HG03558 (cell line): ENCODE measurements around the gene CACNA2D1.

Experiments
- ATAC-seq: cut with Tn5 transposase; IDR thresholded peaks from one replicate; pipeline ENCODE4 v1.9.1; 2021; ENCODE audit warnings: moderate number of reproducible peaks; ENCODE audit not compliant: unreplicated experiment; ENCODE audit errors: extremely low read depth

Gene CACNA2D1

GRCh38 chr7:82293467-82293866 is 150.1 kb downstream of the CACNA2D1 start:
- no peak for ATAC-seq

- ATAC-seq: no peak
Measured at GRCh38 chr7:82291931-82292330, 151.6 kb downstream of the CACNA2D1 start.

- ATAC-seq: no peak
Measured at GRCh38 chr7:82289889-82290288, 153.7 kb downstream of the CACNA2D1 start.

DNA sequence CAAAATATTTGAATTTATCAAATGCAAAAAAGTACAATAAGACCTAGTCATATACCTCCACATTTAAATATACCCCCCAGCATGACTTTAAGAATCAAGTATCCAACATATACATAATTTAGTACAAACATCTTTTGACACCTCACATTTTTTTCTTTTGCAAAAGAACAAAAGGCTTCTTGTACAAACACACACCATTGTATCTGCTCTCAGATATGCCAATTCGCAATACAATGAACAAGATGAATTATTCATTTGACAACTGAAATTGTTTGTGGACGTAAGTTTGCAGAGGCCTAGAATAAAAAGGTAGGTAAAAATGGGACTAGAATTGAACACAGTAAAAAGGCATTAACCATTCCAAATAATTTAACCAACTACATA is 154.4 kb downstream of the CACNA2D1 start:
- ATAC-seq: no peak

DNA sequence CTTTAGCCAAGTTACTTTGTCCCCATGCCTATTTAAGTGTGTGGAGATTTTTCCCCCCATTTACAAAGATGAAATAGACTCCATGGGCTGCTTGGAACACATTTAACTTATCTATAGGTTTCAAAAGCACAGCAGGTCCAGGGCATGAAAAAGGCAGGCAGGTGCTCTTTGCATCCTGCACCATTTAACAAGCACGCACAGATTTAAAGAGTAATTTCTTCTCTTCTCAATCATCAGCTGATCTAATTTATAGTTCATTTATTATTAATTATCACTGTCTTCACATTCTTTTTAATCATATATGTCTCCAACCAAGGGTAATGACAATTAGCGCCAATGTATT is 156.8 kb downstream of the CACNA2D1 start:
- ATAC-seq: no peak

DNA sequence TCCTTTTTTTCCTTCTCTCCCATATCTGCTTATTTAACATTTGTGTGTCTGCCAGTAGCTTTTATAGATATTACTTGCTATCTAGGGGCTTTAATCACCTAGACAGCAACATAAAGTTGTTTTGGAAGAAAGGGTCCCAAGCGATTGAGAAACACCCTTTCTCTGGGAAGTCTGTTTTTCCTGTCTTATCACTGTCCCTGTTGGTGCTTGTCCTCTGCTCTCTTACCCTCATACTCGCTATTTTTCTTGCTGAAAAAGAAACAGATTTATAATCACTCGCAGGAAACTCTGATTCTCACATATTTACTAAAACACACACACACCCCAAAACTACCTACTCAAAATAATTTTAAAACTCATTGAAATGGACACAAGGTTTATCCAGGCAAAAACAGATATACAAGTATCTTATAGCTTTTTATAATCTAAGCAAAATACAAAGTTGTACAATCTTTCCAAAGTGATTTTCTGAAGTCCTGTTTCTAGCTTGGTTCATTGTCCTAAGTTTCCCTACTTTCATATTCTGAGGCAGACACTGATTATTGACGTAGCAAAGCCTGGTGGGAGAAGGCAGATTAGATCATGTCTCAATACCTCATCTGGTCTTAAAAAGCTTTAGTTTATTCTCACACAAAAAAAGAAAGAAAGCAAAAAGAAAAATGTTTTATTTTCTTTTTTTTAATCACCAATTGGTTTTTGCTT is 157.3 kb downstream of the CACNA2D1 start:
- no peak for ATAC-seq

DNA sequence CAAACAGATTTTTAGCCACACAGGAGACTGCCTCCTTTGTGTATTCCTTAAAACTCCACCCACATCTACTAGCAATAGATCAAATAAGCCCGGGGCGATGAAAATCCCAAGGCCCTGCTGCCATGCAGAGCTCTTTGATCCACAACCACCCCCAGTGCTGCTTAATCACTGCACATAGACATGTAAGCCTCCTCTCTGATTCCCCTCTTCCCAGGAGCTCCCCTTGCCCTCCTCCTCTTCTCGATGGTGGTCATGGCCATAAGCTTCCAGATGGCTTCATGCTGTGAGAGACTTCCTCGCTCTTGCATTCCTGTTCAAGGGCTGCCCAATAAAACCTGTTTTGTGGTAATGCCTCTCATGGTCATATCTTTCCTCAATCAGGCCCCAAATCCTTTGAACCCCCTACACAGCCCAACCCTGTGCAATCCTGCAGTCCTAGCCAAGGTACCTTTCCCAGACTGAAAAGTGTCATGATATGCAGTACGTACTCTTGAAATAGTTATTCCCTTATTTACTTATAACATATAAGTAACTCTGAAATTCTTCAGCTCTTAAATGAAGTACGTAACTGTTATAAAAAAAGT is 158.5 kb downstream of the CACNA2D1 start:
- ATAC-seq: no peak

DNA sequence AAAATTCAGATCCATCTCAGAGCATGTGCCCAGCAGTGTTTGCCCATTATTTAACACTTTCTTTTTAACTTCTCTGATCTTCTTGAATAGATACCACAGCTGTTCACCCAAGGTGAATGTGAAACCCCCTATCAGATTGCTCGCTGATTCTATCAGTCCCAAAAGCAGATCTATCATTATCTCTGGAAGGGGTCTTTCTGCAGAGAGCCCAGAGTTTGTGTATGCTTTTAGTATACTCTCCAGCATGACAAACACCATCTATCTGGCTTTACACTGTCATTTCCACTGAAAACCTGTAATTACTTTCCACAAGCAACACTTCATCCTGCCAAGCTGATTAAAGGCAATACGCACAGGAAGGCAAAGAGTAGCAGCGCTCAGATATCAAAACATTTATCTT is 168.2 kb downstream of the CACNA2D1 start:
- no peak for ATAC-seq

GRCh38 chr7:82274681-82275080 is 168.9 kb downstream of the CACNA2D1 start:
- no peak for ATAC-seq

DNA sequence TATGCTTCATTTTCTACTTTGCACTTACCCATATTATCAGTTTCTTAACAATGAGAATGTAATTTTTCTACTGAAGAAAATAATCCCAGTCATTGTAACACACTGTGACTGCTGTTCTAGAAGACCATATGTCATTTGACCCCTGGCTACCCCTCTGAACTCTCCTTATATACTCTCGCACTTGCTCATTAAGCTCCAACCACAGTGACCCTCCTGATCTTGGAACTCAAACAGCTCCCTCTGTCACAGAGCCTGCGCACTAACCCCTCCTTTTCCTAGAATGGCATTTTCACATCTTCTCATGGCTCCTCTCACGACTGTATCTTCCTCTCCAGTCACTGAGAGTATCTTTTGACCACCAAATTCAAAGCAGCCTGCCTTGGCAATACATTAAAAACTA is 169.7 kb downstream of the CACNA2D1 start:
- ATAC-seq: no peak

DNA sequence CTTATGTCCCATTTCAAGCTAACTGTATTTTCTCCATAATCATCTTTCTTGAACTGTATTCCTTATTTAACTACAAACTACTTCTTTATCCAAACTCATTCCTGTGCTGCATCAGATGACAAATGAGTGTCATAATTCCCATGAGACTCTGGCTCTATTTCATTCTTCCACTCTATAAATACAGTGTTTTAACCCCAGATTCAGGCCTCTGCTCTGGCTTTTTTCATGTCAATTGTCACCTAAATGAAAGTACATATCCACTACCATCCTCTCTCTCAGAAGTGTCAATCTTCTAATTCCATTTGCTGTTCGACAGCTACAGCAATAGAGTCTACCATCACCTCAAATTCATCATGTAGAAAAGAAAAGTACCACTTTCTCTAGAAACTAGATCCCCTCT is 172.7 kb downstream of the CACNA2D1 start:
- ATAC-seq: no peak

- no peak for ATAC-seq
Measured at GRCh38 chr7:82268632-82269031, 174.9 kb downstream of the CACNA2D1 start.

GRCh38 chr7:82266081-82266480 is 177.5 kb downstream of the CACNA2D1 start:
- no peak for ATAC-seq

DNA sequence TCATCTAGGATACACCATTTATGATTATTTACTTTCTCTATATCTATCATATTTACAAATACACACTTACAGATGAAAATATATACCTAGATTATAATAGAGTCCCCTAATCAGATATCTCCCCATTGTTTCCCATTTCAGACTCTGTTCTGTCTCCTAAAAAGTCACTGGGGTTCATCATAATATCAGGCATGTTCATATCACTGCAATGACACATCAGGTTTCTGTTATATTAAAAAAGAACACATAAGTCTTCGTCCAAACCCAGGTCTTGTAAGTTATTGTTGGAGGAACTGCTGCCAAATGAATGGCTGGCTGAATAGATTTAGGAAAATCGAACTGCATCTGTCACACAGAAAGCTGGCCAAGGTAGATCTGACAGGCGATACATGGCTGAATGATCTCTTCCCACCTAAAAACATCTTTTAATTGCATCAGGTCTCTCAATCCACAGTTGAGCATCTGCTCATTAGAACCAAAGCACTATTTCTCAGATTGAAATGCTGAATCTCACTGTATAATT is 178.7 kb downstream of the CACNA2D1 start:
- no peak for ATAC-seq

- no peak for ATAC-seq
Measured at GRCh38 chr7:82263920-82264782, 179.4 kb downstream of the CACNA2D1 start.

DNA sequence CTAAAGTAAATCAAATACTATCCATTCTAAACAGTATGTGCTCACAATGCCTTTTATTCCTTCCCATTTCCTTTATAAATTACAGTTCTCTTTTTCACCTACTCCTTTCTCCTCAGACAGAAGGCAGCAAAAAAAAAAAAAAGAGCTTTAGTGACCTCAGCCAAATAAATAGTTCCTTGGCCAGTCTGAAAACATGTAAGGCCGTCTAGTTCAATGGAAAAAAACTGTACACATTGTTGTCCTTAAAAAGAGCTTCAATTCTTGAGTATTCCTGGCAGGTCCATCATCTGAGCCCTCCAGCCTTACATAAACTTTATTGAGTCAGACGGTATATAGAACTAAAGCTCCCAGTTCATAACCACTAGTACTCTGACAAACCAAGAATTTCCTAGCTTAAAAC is 185.4 kb downstream of the CACNA2D1 start:
- ATAC-seq: no peak

GRCh38 chr7:82257118-82257695 is 186.4 kb downstream of the CACNA2D1 start:
- ATAC-seq: no peak

DNA sequence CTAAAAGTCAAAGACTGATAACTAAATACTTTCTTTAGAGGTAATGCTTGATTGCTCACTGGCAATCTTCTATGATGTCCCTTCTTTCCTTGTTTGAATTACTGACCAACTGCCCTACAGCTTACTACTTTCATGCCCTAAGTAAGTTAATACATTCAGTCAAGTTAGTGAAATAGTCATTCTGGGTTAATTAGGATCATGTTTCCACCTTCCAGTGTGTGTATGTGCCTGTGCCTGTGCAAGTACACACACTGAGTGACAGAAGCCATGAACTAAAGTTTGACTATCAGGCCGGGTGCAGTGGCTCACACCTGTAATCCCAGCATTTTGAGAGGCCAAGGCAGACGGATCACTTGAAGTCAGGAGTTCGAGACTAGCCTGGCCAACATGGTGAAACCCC is 187.9 kb downstream of the CACNA2D1 start:
- no peak for ATAC-seq

DNA sequence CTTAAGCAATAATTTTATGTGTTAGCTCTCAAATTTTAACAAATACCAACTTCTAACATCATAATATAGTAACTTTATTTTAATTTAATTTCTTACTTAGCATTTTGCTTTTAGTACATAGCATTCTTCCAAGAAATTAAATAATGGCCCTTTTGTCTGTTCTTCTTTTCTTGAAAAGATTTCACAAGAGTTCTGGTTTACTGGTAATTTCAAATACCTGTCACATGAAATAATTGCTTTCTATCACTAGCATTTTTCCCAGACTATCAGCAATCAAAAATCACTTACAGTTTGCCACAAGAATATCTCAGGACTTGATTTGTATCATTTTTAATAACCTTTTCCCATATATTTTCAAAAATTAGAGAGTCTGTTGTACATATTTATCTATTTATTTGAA is 193.0 kb downstream of the CACNA2D1 start:
- ATAC-seq: no peak

DNA sequence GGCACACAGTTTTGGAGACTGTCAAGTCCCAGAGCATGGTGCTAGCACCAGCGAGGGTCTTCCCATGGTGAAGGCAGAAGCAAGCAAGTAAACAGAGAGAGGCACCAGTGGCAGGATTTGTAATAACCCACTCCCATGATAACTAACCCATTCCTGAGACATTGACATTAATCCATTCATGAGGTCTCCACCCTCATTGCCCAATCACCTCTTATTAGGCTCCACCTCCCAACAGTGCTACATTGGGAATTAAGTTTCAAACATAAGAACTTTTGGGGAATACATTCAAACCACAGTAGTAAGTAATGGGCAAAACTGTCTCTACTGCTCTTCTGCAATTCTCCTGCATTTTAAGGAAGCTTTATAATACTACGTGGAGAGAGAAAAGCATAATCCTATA is 193.6 kb downstream of the CACNA2D1 start:
- no peak for ATAC-seq
